Left ventricle myocardium inferior (tissue), 1 donor: ENCODE results near the gene ADAM10. TPM values are rescaled to one million over a fixed set of nuclear protein-coding genes. Genes with fewer than 3 reads are reported as not detected.

Source experiments
- DNase-seq: peaks from one replicate; pipeline ENCODE4 v3.0.0-alpha.2; 2020
- H3K27ac ChIP-seq: fragments of 200-600 bp; replicated peaks from 2 replicates; pipeline ENCODE4 v1.8.0; 2021
- H3K27me3 ChIP-seq: fragments of 200-600 bp; 2 replicates; pipeline ENCODE4 v1.8.0; 2021; ENCODE audit warnings: low read depth
- H3K36me3 ChIP-seq: fragments of 200-600 bp; 2 replicates; pipeline ENCODE4 v1.8.0; 2021
- H3K4me1 ChIP-seq: fragments of 200-600 bp; 2 replicates; pipeline ENCODE4 v1.8.0; 2021
- H3K4me3 ChIP-seq: fragments of 200-600 bp; 2 replicates; pipeline ENCODE4 v1.8.0; 2021; ENCODE audit warnings: mild to moderate bottlenecking, moderate library complexity
- H3K9me3 ChIP-seq: fragments of 200-600 bp; replicated peaks from 2 replicates; pipeline ENCODE4 v1.8.0; 2021
- intact Hi-C: fragments of 100-400 bp; cut with micrococcal nuclease; formaldehyde crosslinking; loops from one replicate; pipeline ENCODE4 v1.11.0; 2022
- total RNA-seq: library from RNA; stranded (reverse); fragmentation: NEBNext Ultra II Directional; extraction: Animal tissue kit (Norgen Biotek cat#: 25700); gene quantifications from one replicate; pipeline ENCODE4 v1.2.1, GENCODE V29; 2021
- TF ChIP-seq, protein P1 (sequence below): fragments of 200-600 bp; IDR thresholded peaks from 2 replicates; pipeline ENCODE4 v1.8.0; 2021; ENCODE audit warnings: antibody characterized with exemption, mild to moderate bottlenecking, borderline replicate concordance
- donor health status: DM: no; HTN: yes; CAD: no; lungs with severe emphysema.

Gene ADAM10
- total RNA-seq, 1 donor from 2014 or later: 74.0 TPM

DNA sequence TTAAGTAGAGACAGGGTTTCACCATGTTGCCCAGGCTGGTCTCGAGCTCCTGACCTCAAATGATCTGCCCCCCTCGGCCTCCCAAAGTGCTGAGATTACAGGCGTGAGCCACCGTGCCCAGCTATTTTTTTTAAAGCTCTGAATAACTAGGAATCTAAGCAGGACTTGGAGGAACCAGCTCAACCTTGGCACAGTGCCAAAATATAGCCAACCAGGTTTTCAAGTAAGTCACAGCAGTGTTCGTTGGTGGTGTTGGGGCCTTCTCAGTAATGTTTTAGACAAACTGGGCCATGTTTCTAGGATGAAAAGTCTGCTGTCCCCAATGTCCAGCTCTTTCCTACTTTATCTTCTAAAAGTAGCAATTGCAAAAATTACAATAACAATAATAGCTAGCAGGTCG lies 6.4 kb upstream of the ADAM10 start:
- Histone ChIP-seq H3K4me3 (no peak overlapping the region), H3K36me3 (no peaks in the 10 kb centered on the region), H3K27me3 (no peaks in the 10 kb centered on the region), H3K27ac (no peak overlapping the region), H3K4me1 (no peaks in the 10 kb centered on the region), H3K9me3 (no peaks in the 10 kb centered on the region)
- no peak for DNase-seq
- TF ChIP-seq, protein P1, sequence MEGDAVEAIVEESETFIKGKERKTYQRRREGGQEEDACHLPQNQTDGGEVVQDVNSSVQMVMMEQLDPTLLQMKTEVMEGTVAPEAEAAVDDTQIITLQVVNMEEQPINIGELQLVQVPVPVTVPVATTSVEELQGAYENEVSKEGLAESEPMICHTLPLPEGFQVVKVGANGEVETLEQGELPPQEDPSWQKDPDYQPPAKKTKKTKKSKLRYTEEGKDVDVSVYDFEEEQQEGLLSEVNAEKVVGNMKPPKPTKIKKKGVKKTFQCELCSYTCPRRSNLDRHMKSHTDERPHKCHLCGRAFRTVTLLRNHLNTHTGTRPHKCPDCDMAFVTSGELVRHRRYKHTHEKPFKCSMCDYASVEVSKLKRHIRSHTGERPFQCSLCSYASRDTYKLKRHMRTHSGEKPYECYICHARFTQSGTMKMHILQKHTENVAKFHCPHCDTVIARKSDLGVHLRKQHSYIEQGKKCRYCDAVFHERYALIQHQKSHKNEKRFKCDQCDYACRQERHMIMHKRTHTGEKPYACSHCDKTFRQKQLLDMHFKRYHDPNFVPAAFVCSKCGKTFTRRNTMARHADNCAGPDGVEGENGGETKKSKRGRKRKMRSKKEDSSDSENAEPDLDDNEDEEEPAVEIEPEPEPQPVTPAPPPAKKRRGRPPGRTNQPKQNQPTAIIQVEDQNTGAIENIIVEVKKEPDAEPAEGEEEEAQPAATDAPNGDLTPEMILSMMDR: no peak
- intact Hi-C loops: no loop called here

DNA sequence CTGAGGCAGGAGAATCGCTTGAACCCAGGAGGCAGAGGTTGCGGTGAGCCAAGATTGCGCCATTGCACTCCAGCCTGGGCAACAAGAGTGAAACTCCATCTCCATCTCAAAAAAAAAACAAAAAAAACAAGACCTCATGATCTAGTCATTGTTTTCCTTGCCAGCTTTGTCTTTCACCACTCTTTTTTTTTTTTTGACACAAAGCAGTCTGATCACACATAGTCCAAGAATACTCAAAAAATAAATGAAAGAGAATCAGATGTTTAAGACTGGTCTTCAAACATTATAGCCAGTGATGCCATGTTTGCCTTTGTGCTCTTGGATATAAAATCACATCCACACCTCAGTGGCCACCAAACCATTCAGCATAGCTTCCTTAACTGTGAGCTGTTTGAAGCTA lies 5.8 kb upstream of the ADAM10 start:
- no peaks in the 10 kb centered on the region for H3K9me3 ChIP-seq
- no peaks in the 10 kb centered on the region for H3K36me3 ChIP-seq
- H3K27me3 ChIP-seq: no peaks in the 10 kb centered on the region
- TF ChIP-seq, protein P1: no peak
- no peak for DNase-seq
- H3K27ac ChIP-seq: no peak overlapping the region
- peaks cover 4% of the 10 kb centered on the region for H3K4me1 ChIP-seq
- intact Hi-C loops: no loop called here
- H3K4me3 ChIP-seq: no peak overlapping the region

DNA sequence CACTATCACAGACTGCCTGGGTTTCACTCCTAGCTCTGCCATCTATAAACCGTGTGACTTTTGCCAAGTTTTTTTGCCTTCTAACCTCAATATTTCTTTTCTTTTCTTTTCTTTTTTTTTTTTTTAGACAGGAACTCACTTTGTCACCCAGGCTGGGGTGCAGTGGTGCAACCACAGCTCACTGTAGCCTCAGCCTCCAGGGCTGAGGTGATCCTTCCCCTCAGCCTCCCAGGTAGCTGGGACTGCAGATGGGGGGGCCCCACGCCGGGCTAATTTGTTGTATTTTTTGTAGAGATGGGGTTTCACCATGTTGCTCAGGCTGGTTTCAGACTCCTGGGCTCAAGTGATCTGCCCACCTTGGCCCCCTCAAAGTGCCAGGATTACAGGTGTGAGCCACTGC lies 3.2 kb upstream of the ADAM10 start:
- TF ChIP-seq, protein P1: no peak
- Histone ChIP-seq H3K4me1 (peaks cover 20% of the 10 kb centered on the region), H3K9me3 (no peaks in the 10 kb centered on the region), H3K4me3 (no peak overlapping the region), H3K27me3 (no peaks in the 10 kb centered on the region), H3K36me3 (no peaks in the 10 kb centered on the region), H3K27ac (no peak overlapping the region)
- intact Hi-C loops: no loop called here
- DNase-seq: no peak

DNA sequence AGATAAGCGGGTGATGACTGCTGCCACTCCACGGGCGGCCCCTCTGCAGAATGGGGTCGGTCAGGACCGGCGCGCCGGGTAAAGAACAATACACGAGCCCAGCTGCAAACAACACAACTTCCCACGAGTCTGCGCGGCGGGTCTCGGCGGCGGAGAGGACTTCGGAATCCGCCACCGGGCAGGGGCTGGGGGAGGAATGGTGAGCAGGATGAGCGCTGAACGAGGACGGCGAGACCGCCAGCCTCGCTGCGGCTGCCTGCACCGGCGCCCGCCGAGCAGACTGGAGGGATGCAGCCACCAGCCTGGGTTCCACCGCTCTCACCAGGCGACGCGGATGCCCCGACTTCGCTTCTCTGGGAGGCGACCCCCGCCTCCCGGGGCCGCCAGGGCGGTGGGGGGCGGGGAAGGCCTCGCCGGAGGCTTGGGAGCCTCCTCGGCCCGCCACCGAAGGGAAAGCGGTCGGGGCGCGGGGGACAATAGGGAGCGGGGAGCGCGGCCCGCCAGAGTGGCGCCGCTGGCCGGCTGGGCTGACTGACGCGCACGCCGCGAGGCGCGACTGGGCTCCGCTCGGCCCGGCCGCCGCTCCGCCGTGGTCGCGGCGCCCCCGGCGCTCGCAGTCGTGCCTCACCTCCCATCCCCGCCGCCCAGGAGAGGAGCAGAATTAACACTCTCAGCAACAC lies 515 bp downstream of the ADAM10 start:
- intact Hi-C loops: loop anchor here (10.0 kb wide), 1 partner anchor 64 kb away; no protein-coding TSS in a partner anchor
- Histone ChIP-seq H3K27ac (peak overlapping the region; percentile 98), H3K27me3 (no peaks in the 10 kb centered on the region), H3K4me1 (peaks cover 55% of the 10 kb centered on the region), H3K36me3 (no peaks in the 10 kb centered on the region), H3K4me3 (peak overlapping the region; percentile 89), H3K9me3 (no peaks in the 10 kb centered on the region)
- DNase-seq: peak; percentile 61
- TF ChIP-seq, protein P1: no peak

DNA sequence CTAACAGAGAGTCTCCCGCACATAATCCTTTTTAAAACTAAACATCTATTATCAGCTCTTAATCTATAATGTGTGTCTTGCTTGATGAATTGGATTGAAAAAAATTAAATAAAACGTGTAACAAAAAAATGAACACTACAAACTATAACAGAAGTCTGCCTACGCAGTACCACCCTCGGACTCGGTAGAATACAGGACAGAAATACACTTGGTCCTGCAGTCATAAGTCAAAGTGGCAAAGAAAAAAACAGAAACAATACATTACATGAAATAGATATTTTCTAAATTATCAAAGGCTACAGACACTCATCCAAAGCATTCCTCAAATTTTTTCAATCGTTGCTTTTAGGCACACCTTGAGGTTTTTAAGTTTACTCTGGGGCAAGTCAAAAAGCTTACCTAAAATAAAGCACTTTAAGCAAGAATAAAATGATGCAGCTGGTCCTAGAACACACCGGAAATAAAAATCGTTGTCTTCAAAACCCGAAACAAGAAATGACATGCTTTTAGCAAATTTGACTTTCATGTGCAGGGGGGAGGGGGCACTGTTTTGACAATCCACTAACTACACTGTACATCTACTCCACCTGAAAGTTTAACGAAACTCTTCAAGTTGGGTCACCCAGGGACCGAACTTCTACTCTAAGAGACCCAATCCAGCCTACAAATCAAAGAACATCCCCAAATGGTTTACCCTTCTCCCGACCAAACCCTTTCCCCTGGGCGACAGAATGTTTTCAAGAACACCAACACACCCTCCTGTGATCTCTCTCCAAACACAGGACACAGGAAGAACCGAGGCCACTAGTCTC lies 1.3 kb downstream of the ADAM10 start:
- no peaks in the 10 kb centered on the region for H3K27me3 ChIP-seq
- no peaks in the 10 kb centered on the region for H3K9me3 ChIP-seq
- H3K4me3 ChIP-seq: peak overlapping the region; percentile 89
- peak overlapping the region; percentile 98 for H3K27ac ChIP-seq
- intact Hi-C loops: loop anchor here (10.0 kb wide), 1 partner anchor 63 kb away; no protein-coding TSS in a partner anchor
- no peak for DNase-seq
- H3K36me3 ChIP-seq: no peaks in the 10 kb centered on the region
- TF ChIP-seq, protein P1: no peak
- H3K4me1 ChIP-seq: peaks cover 63% of the 10 kb centered on the region
